Measurements from ENCODE around the gene PLCG1. TPM values are rescaled to one million over a fixed set of nuclear protein-coding genes. Genes with fewer than 3 reads are reported as not detected.

Gene PLCG1
- total RNA-seq, 2 donors from 2014 or later, result 227 to 257 TPM

- H3K9me3 Mint-ChIP-seq, result no peaks in the 10 kb centered on the region
- no peak overlapping the region for H3K4me3 Mint-ChIP-seq
- Histone ChIP-seq H3K9ac (ENCODE audit: extremely low read depth, low read length, poor library complexity, severe bottlenecking) (no peak overlapping the region), H3K36me3 (ENCODE audit: control insufficient read depth, insufficient read depth, low read length) (peaks cover 88% of the 10 kb centered on the region), H3K27me3 (ENCODE audit: control insufficient read depth, insufficient read depth, low read length, poor library complexity, severe bottlenecking) (no peaks in the 10 kb centered on the region), H3K4me1 (ENCODE audit: control insufficient read depth, insufficient read depth, low read length) (no peaks in the 10 kb centered on the region), H3K27ac (ENCODE audit: low read depth, low read length) (no peak overlapping the region), H3K4me3 (ENCODE audit: low read length) (no peak overlapping the region), H3K9me3 (ENCODE audit: control insufficient read depth, low read length) (no peaks in the 10 kb centered on the region)
- no peaks in the 10 kb centered on the region for H3K27me3 Mint-ChIP-seq (ENCODE audit: insufficient read depth)
- DNase-seq, result no peak
- H3K27ac Mint-ChIP-seq, result peak overlapping the region; percentile 20
- H3K36me3 Mint-ChIP-seq (ENCODE audit: low read depth), result peaks cover 79% of the 10 kb centered on the region
- no peaks in the 10 kb centered on the region for H3K4me1 Mint-ChIP-seq
- TF ChIP-seq, protein P1, sequence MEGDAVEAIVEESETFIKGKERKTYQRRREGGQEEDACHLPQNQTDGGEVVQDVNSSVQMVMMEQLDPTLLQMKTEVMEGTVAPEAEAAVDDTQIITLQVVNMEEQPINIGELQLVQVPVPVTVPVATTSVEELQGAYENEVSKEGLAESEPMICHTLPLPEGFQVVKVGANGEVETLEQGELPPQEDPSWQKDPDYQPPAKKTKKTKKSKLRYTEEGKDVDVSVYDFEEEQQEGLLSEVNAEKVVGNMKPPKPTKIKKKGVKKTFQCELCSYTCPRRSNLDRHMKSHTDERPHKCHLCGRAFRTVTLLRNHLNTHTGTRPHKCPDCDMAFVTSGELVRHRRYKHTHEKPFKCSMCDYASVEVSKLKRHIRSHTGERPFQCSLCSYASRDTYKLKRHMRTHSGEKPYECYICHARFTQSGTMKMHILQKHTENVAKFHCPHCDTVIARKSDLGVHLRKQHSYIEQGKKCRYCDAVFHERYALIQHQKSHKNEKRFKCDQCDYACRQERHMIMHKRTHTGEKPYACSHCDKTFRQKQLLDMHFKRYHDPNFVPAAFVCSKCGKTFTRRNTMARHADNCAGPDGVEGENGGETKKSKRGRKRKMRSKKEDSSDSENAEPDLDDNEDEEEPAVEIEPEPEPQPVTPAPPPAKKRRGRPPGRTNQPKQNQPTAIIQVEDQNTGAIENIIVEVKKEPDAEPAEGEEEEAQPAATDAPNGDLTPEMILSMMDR (conservative IDR thresholded peaks at IDR 0.05), result no peak
- WGBS, 2 experiments (ENCODE audit: insufficient coverage in 1 of 2, insufficient read length in 1 of 2), result 93 to 94% methylated on average over 6 to 11 of the region's 11 CpGs
Observed at GRCh38 chr20:41167481-41168253, 30.3 kb downstream of the PLCG1 start.

DNA sequence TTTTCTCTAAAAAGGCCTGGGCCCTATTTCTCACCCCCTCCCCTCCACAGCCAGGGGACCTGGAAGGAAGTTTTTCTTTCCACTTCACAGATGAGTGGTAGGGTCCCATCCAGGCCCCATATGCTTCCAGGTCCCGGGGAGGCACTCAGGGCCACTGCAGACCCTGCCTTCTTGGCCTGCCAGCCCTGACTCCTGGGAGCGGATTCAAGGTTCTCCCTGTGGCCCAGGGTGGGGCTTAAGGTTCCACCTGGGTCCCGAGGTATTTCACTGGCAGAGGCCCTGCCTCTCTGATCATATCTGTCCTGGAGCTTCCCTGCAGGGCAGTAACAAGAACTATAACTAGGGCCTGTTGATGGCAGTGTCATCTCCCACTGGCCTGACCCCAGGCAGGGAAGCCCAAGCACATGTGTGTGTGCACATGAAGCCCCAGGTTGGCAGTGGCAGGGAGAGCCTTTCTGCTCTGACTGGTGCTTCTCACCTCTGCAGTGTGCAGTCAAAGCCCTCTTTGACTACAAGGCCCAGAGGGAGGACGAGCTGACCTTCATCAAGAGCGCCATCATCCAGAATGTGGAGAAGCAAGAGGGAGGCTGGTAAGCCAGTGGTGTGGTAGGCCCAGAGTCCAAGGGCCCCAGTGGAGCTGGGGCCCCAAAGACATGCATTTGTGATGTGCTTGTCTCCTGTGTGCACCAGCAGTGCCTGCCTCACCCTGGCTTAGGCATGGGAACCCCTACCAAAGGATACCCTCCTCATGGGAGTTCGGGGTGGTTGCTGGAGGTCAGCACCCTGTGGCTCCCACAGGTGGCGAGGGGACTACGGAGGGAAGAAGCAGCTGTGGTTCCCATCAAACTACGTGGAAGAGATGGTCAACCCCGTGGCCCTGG lies 31.2 kb downstream of the PLCG1 start:
- Histone ChIP-seq H3K4me1 (ENCODE audit: control insufficient read depth, insufficient read depth, low read length) (peaks cover under 1% of the 10 kb centered on the region), H3K36me3 (ENCODE audit: control insufficient read depth, insufficient read depth, low read length) (peaks cover 83% of the 10 kb centered on the region)
- peaks cover 76% of the 10 kb centered on the region for H3K36me3 Mint-ChIP-seq (ENCODE audit: low read depth)

GRCh38 chr20:41169162-41169690 lies 31.9 kb downstream of the PLCG1 start:
- peaks cover 83% of the 10 kb centered on the region for H3K36me3 ChIP-seq (ENCODE audit: control insufficient read depth, insufficient read depth, low read length)
- no peaks in the 10 kb centered on the region for H3K9me3 ChIP-seq (ENCODE audit: control insufficient read depth, low read length)
- peaks cover 77% of the 10 kb centered on the region for H3K36me3 Mint-ChIP-seq (ENCODE audit: low read depth)
- H3K4me3 ChIP-seq (ENCODE audit: low read length), result no peak overlapping the region
- no peaks in the 10 kb centered on the region for H3K9me3 Mint-ChIP-seq
- TF ChIP-seq, protein P1 (conservative IDR thresholded peaks at IDR 0.05), result no peak
- H3K4me3 Mint-ChIP-seq, result no peak overlapping the region
- no peaks in the 10 kb centered on the region for H3K4me1 Mint-ChIP-seq
- no peak overlapping the region for H3K27ac Mint-ChIP-seq
- H3K27me3 ChIP-seq (ENCODE audit: control insufficient read depth, insufficient read depth, low read length, poor library complexity, severe bottlenecking), result no peaks in the 10 kb centered on the region
- H3K27ac ChIP-seq (ENCODE audit: low read depth, low read length), result no peak overlapping the region
- H3K9ac ChIP-seq (ENCODE audit: extremely low read depth, low read length, poor library complexity, severe bottlenecking), result no peak overlapping the region
- no peaks in the 10 kb centered on the region for H3K27me3 Mint-ChIP-seq (ENCODE audit: insufficient read depth)
- WGBS, 2 experiments (ENCODE audit: insufficient coverage in 1 of 2, insufficient read length in 1 of 2), result 92 to 94% methylated on average over 9 of the region's 9 CpGs
- DNase-seq, result no peak
- peaks cover 8% of the 10 kb centered on the region for H3K4me1 ChIP-seq (ENCODE audit: control insufficient read depth, insufficient read depth, low read length)

More for the DNA sequence above, 31.2 kb downstream of the PLCG1 start:
- TF ChIP-seq, protein P1 (conservative IDR thresholded peaks at IDR 0.05), result no peak
- 95 to 98% methylated on average over 5 to 10 of the region's 10 CpGs for WGBS, 2 experiments (ENCODE audit: insufficient coverage in 1 of 2, insufficient read length in 1 of 2)
- no peak overlapping the region for H3K9ac ChIP-seq (ENCODE audit: extremely low read depth, low read length, poor library complexity, severe bottlenecking)
- Mint-ChIP-seq H3K9me3 (no peaks in the 10 kb centered on the region), H3K4me1 (no peaks in the 10 kb centered on the region), H3K27me3 (ENCODE audit: insufficient read depth) (no peaks in the 10 kb centered on the region), H3K27ac (no peak overlapping the region), H3K4me3 (no peak overlapping the region)
- no peaks in the 10 kb centered on the region for H3K9me3 ChIP-seq (ENCODE audit: control insufficient read depth, low read length)
- DNase-seq, result no peak
- no peak overlapping the region for H3K27ac ChIP-seq (ENCODE audit: low read depth, low read length)
- H3K27me3 ChIP-seq (ENCODE audit: control insufficient read depth, insufficient read depth, low read length, poor library complexity, severe bottlenecking), result no peaks in the 10 kb centered on the region
- no peak overlapping the region for H3K4me3 ChIP-seq (ENCODE audit: low read length)
